B cell (primary cell): ENCODE data around the gene ARPP19. TPM values are rescaled to one million over a fixed set of nuclear protein-coding genes. Genes with fewer than 3 reads are reported as not detected.

ENCODE experiments used
- ATAC-seq: fragments of 200-7000 bp; cut with Tn5 transposase; one replicate; pipeline ENCODE4 v1.10.0; 2021; ENCODE audit warnings: low read depth, mild to moderate bottlenecking, moderate number of reproducible peaks, moderate library complexity
- CTCF ChIA-PET: fragments of 350-600 bp; sonication (Branson Sonifier 250); formaldehyde crosslinking; loops from one replicate; lab custom pipeline; 2021; ENCODE audit warnings: antibody characterized with exemption, inconsistent platforms; lab: Charles Lee
- POLR2A ChIA-PET: fragments of 350-600 bp; sonication (Branson Sonifier 250); formaldehyde crosslinking; loops from one replicate; lab custom pipeline; 2021; ENCODE audit warnings: antibody characterized with exemption; lab: Charles Lee
- DNase-seq: peaks from one replicate; pipeline ENCODE4 v3.0.0; 2013
- H2AFZ ChIP-seq: 2 replicates; pipeline ENCODE4 v1.6.1; 2012; ENCODE audit warnings: mild to moderate bottlenecking, low read depth, low read length; ENCODE audit not compliant: insufficient read depth, poor library complexity, severe bottlenecking
- H3K27ac ChIP-seq, 2 donors: 1 replicate in 1 of 2; 2 replicates in 1 of 2; pipeline ENCODE4 v1.5.1; 2012 to 2013; ENCODE audit warnings: low read length in 2 of 2, mild to moderate bottlenecking in 2 of 2, moderate library complexity in 1 of 2
- H3K27me3 ChIP-seq, 4 experiments: fragments of 200-600 bp in 1 of 4; sonication (generic) in 1 of 4; replicated peaks in 1 of 4; 1 replicate in 2 of 4; 2 replicates in 2 of 4; pipeline versions ENCODE4 v1.6.1 to v1.7.0; 2013 to 2016; ENCODE audit warnings: low read length in 3 of 4, mild to moderate bottlenecking in 2 of 4, mixed read lengths in 1 of 4, moderate library complexity in 1 of 4; ENCODE audit not compliant: insufficient read depth in 4 of 4, control insufficient read depth in 3 of 4; ENCODE audit errors: control extremely low read depth in 1 of 4
- H3K36me3 ChIP-seq, 2 experiments: replicated peaks in 1 of 2; 1 replicate in 1 of 2; 2 replicates in 1 of 2; pipeline versions ENCODE4 v1.6.1 to v1.7.1; 2013; ENCODE audit warnings: low read length in 1 of 2; ENCODE audit not compliant: insufficient read depth in 2 of 2, control insufficient read depth in 1 of 2; ENCODE audit errors: control extremely low read depth in 1 of 2, extremely low read depth in 1 of 2
- H3K4me1 ChIP-seq, 2 donors: fragments of 200-600 bp in 1 of 2; sonication (generic) in 1 of 2; 1 replicate in 1 of 2; 2 replicates in 1 of 2; pipeline versions ENCODE4 v1.5.1 to v1.6.1; 2013 to 2017; ENCODE audit warnings: low read length in 2 of 2; ENCODE audit not compliant: control insufficient read depth in 2 of 2, insufficient read depth in 2 of 2
- H3K4me2 ChIP-seq: replicated peaks from 2 replicates; pipeline ENCODE3; 2012; ENCODE audit warnings: mild to moderate bottlenecking, low read depth, low read length; ENCODE audit not compliant: poor library complexity, severe bottlenecking
- H3K4me3 ChIP-seq, 5 experiments: fragments of 200-600 bp in 1 of 5; sonication (generic) in 1 of 5; 1 replicate in 3 of 5; 2 replicates in 2 of 5; pipeline versions ENCODE4 v1.5.1 to v1.7.0; 2011 to 2016; ENCODE audit warnings: low read length in 4 of 5, mild to moderate bottlenecking in 4 of 5, low read depth in 2 of 5, control low read depth in 1 of 5, moderate library complexity in 1 of 5; ENCODE audit not compliant: insufficient read depth in 1 of 5; ENCODE audit errors: control extremely low read depth in 1 of 5, extremely low read depth in 1 of 5
- H3K79me2 ChIP-seq: fragments of 200-600 bp; sonication (generic); one replicate; pipeline ENCODE4 v1.6.0; 2016; ENCODE audit warnings: low read length; ENCODE audit not compliant: control insufficient read depth, insufficient read depth
- H3K9ac ChIP-seq: fragments of 200-600 bp; sonication (generic); 2 replicates; pipeline ENCODE4 v1.6.1; 2017; ENCODE audit warnings: mild to moderate bottlenecking, low read length, moderate library complexity
- H3K9me3 ChIP-seq, 3 donors: one replicate each; pipeline versions ENCODE4 v1.6.1 to v1.7.1; 2013; ENCODE audit warnings: low read length in 2 of 3; ENCODE audit not compliant: control insufficient read depth in 2 of 3, insufficient read depth in 1 of 3; ENCODE audit errors: control extremely low read depth in 1 of 3
- H4K20me1 ChIP-seq: 2 replicates; pipeline ENCODE4 v1.6.0; 2012; ENCODE audit warnings: mild to moderate bottlenecking, low read length; ENCODE audit not compliant: insufficient read depth, control insufficient read depth, poor library complexity, severe bottlenecking
- H3K27ac Mint-ChIP-seq: one replicate; pipeline ENCODE4 v1.8.0; 2021; ENCODE audit warnings: mixed read lengths
- H3K27me3 Mint-ChIP-seq: one replicate; pipeline ENCODE4 v1.8.0; 2021; ENCODE audit warnings: mixed read lengths
- H3K4me1 Mint-ChIP-seq: one replicate; pipeline ENCODE4 v1.8.0; 2021; ENCODE audit warnings: mixed read lengths
- H3K4me3 Mint-ChIP-seq: one replicate; pipeline ENCODE4 v1.8.0; 2021; ENCODE audit warnings: mixed read lengths
- H3K9me3 Mint-ChIP-seq: one replicate; pipeline ENCODE4 v1.8.0; 2022; ENCODE audit warnings: mixed read lengths; ENCODE audit not compliant: insufficient read depth
- CTCF ChIP-seq: fragments of 200-600 bp; IDR thresholded peaks from one replicate; pipeline ENCODE4 v1.8.0; 2022; ENCODE audit warnings: antibody characterized with exemption, mild to moderate bottlenecking
- EZH2 ChIP-seq: IDR thresholded peaks from 2 replicates; pipeline ENCODE4 v1.6.1; 2012; ENCODE audit warnings: borderline replicate concordance, low read depth, mild to moderate bottlenecking, moderate library complexity, low read length; ENCODE audit not compliant: insufficient read depth, poor library complexity, severe bottlenecking
- WGBS: methylation state at CpG from one replicate; pipeline ENCODE4 v1.1.5; 2013; ENCODE audit warnings: missing lambda C conversion rate; ENCODE audit not compliant: insufficient coverage; 5-methylcytosine and 5-hydroxymethylcytosine counted together
- intact Hi-C: fragments of 100-400 bp; cut with micrococcal nuclease; formaldehyde crosslinking; loops from one replicate; pipeline ENCODE4 v1.10.0; 2022
- polyA plus RNA-seq: library from polyadenylated mRNA; depleted of rRNA; stranded (reverse); fragments of >200 nt; gene quantifications from 2 replicates; pipeline ENCODE4 v1.2.3, GENCODE V29; 2012
- total RNA-seq, 2 donors: library from RNA; stranded (reverse); fragments of 120-200 nt in 1 of 2; gene quantifications; 1 replicate in 1 of 2; 2 replicates in 1 of 2; pipeline versions ENCODE4 v1.2.3 to v1.2.4, GENCODE V29; 2013 to 2022

The ARPP19 gene
- total and polyA plus RNA-seq, 2 donors (not counting 1 experiment from before 2014, with no cell fraction given): 22.0 to 147 TPM

GRCh38 chr15:52520421-52520820 is 48.4 kb downstream of the ARPP19 start:
- Mint-ChIP-seq H3K27ac (no peak overlapping the region), H3K4me1 (peaks cover 42% of the 10 kb centered on the region), H3K27me3 (no peaks in the 10 kb centered on the region), H3K9me3 (no peaks in the 10 kb centered on the region), H3K4me3 (no peak overlapping the region)
- no peaks in the 10 kb centered on the region for H3K36me3 ChIP-seq
- H3K27ac ChIP-seq: no peak overlapping the region
- H3K4me1 ChIP-seq: peaks cover 8 to 9% of the 10 kb centered on the region in 2 donors
- peaks cover 98% of the 10 kb centered on the region for H3K79me2 ChIP-seq
- POLR2A ChIA-PET: interaction anchor here (0.7 kb wide), 1 partner anchor 10 kb away, joined by 4 read pairs; no protein-coding TSS in a partner anchor
- TF ChIP-seq CTCF (no peak), EZH2 (no peak)
- no peak for DNase-seq
- H3K9me3 ChIP-seq: no peaks in the 10 kb centered on the region
- no peak overlapping the region for H3K9ac ChIP-seq
- H2AFZ ChIP-seq: no peak overlapping the region
- H3K27me3 ChIP-seq: no peaks in the 10 kb centered on the region
- CTCF ChIA-PET: no interaction called here
- peaks cover 64% of the 10 kb centered on the region for H4K20me1 ChIP-seq
- no peak overlapping the region for H3K4me2 ChIP-seq
- no peak for ATAC-seq
- no peak overlapping the region for H3K4me3 ChIP-seq
- intact Hi-C loops: no loop called here

GRCh38 chr15:52518487-52519371 is 50.1 kb downstream of the ARPP19 start:
- Mint-ChIP-seq H3K4me1 (peaks cover 38% of the 10 kb centered on the region), H3K27me3 (no peaks in the 10 kb centered on the region), H3K4me3 (no peak overlapping the region), H3K27ac (no peak overlapping the region), H3K9me3 (no peaks in the 10 kb centered on the region)
- ATAC-seq: no peak
- no peaks in the 10 kb centered on the region for H3K36me3 ChIP-seq
- no peak overlapping the region for H3K9ac ChIP-seq
- H3K4me1 ChIP-seq: peaks cover 8 to 9% of the 10 kb centered on the region in 2 donors
- H3K79me2 ChIP-seq: peaks cover 98% of the 10 kb centered on the region
- ChIA-PET CTCF (no interaction called here), POLR2A (no interaction called here)
- H3K4me3 ChIP-seq: no peak overlapping the region
- peak overlapping the region; percentile 9 for H3K4me2 ChIP-seq
- H3K27ac ChIP-seq: no peak overlapping the region
- intact Hi-C loops: no loop called here
- 49% methylated on average over 5 of the region's 8 CpGs for WGBS
- no peak for DNase-seq
- no peak for TF ChIP-seq CTCF
- TF ChIP-seq EZH2: no peak
- H2AFZ ChIP-seq: no peak overlapping the region
- no peaks in the 10 kb centered on the region for H3K27me3 ChIP-seq
- H3K9me3 ChIP-seq: no peaks in the 10 kb centered on the region
- H4K20me1 ChIP-seq: peaks cover 69% of the 10 kb centered on the region
